Uterus (tissue), 2 donors: ENCODE results near the gene CCR7.

Experiments used
- CTCF ChIP-seq, 4 experiments: fragments of 200-600 bp in 2 of 4; fragments of 450-650 bp in 2 of 4; sonication (generic) in 2 of 4; IDR thresholded peaks; one replicate each; pipeline ENCODE4 v1.5.1; 2016 to 2019; ENCODE audit warnings: antibody characterized with exemption in 4 of 4, mild to moderate bottlenecking in 2 of 4, moderate library complexity in 1 of 4
- POLR2A ChIP-seq, 2 donors: fragments of 450-650 bp; IDR thresholded peaks; one replicate each; pipeline ENCODE4 v1.6.1; 2016; ENCODE audit warnings: antibody characterized with exemption in 2 of 2, mild to moderate bottlenecking in 1 of 2, moderate library complexity in 1 of 2

- TF ChIP-seq POLR2A (IDR thresholded peaks at IDR 0.05) (no peak), CTCF (IDR thresholded peaks at IDR 0.05) (no peak)
Measured at GRCh38 chr17:40517286-40517662, 48.0 kb downstream of the CCR7 start.
